CD4-positive, CD25-positive, alpha-beta regulatory T cell (primary cell): ENCODE results near the gene CGB8. TPM values are rescaled to one million over a fixed set of nuclear protein-coding genes. Genes with fewer than 3 reads are reported as not detected.
A peak's percentile ranks its signal among the peaks of the same experiment; 100 is the strongest.
"Not testable (repeated sequence)": the region's sequence is repeated elsewhere in the genome, so short reads cannot be mapped to it uniquely, and the experiment has no call there.

Experiments used
- ATAC-seq, 2 donors: fragments of 150-1000 bp; cut with Tn5 transposase; one replicate each; pipeline ENCODE4 v1.10.0; 2021; ENCODE audit warnings: low read depth in 2 of 2, moderate number of reproducible peaks in 2 of 2, moderate library complexity in 1 of 2
- DNase-seq, 3 donors: peaks; one replicate each; pipeline versions ENCODE4 v3.0.0 to v3.0.0-alpha.2; 2012 to 2022; ENCODE audit warnings: mixed read lengths in 1 of 3
- H3K27ac ChIP-seq: one replicate; pipeline ENCODE4 v1.7.0; 2013; ENCODE audit warnings: mild to moderate bottlenecking, low read length; ENCODE audit not compliant: insufficient read depth, poor library complexity, severe bottlenecking
- H3K27me3 ChIP-seq: one replicate; pipeline ENCODE4 v1.7.0; 2013; ENCODE audit warnings: low read length; ENCODE audit not compliant: control insufficient read depth, insufficient read depth
- H3K36me3 ChIP-seq: one replicate; pipeline ENCODE4 v1.7.0; 2013; ENCODE audit warnings: mild to moderate bottlenecking, low read length, moderate library complexity; ENCODE audit not compliant: control insufficient read depth, insufficient read depth
- H3K4me1 ChIP-seq: 2 replicates; pipeline ENCODE4 v1.7.0; 2013; ENCODE audit warnings: mild to moderate bottlenecking, low read length; ENCODE audit not compliant: insufficient read depth, control insufficient read depth, poor library complexity, severe bottlenecking
- H3K4me3 ChIP-seq: one replicate; pipeline ENCODE4 v1.7.0; 2013; ENCODE audit warnings: low read depth, mild to moderate bottlenecking, low read length, moderate library complexity
- H3K9me3 ChIP-seq, 2 experiments: 1 replicate in 1 of 2; 2 replicates in 1 of 2; pipeline ENCODE4 v1.7.0; 2013; ENCODE audit warnings: low read length in 2 of 2, mild to moderate bottlenecking in 1 of 2, moderate library complexity in 1 of 2; ENCODE audit not compliant: control insufficient read depth in 2 of 2
- H3K27ac Mint-ChIP-seq, 3 donors: one replicate each; pipeline ENCODE4 v1.8.0; 2020 to 2022; ENCODE audit warnings: mild to moderate bottlenecking in 3 of 3, mixed read lengths in 3 of 3, moderate library complexity in 2 of 3
- H3K27me3 Mint-ChIP-seq: one replicate; pipeline ENCODE4 v1.8.0; 2022; ENCODE audit warnings: mild to moderate bottlenecking, mixed read lengths
- H3K36me3 Mint-ChIP-seq: one replicate; pipeline ENCODE4 v1.8.0; 2020; ENCODE audit warnings: mixed read lengths
- H3K4me1 Mint-ChIP-seq, 4 donors: one replicate each; pipeline ENCODE4 v1.8.0; 2020 to 2022; ENCODE audit warnings: mixed read lengths in 4 of 4, mild to moderate bottlenecking in 1 of 4
- H3K4me3 Mint-ChIP-seq, 4 donors: one replicate each; pipeline ENCODE4 v1.8.0; 2020 to 2022; ENCODE audit warnings: mild to moderate bottlenecking in 4 of 4, mixed read lengths in 4 of 4, moderate library complexity in 3 of 4
- H3K9me3 Mint-ChIP-seq, 7 donors: one replicate each; pipeline ENCODE4 v1.8.0; 2020 to 2022; ENCODE audit warnings: mixed read lengths in 7 of 7, mild to moderate bottlenecking in 3 of 7, moderate library complexity in 2 of 7
- polyA plus RNA-seq, 4 donors: library from polyadenylated mRNA; unstranded; fragments of 300-500 nt; fragmentation: Illumina TruSeq; gene quantifications; one replicate each; pipeline ENCODE4 v1.2.3, GENCODE V29; 2021
- total RNA-seq: library from RNA; stranded (reverse); gene quantifications from one replicate; pipeline ENCODE4 v1.2.3, GENCODE V29; 2022

The CGB8 gene
- total and polyA plus RNA-seq, 5 donors from 2014 or later: not detected

- not testable (repeated sequence) for H3K36me3 ChIP-seq, DNase-seq, ATAC-seq, H3K4me3 Mint-ChIP-seq, H3K27me3 Mint-ChIP-seq, H3K27me3 ChIP-seq, H3K4me1 Mint-ChIP-seq, H3K9me3 ChIP-seq, H3K4me3 ChIP-seq, H3K27ac ChIP-seq, H3K36me3 Mint-ChIP-seq, H3K27ac Mint-ChIP-seq, H3K9me3 Mint-ChIP-seq, H3K4me1 ChIP-seq
Measured at GRCh38 chr19:49050376-49051033, 1.6 kb upstream of the CGB8 start.

GRCh38 chr19:49049834-49050233 lies 923 bp upstream of the CGB8 start:
- not testable (repeated sequence) for H3K27me3 ChIP-seq, H3K9me3 ChIP-seq, H3K4me1 ChIP-seq, H3K36me3 ChIP-seq, H3K4me3 Mint-ChIP-seq, H3K27me3 Mint-ChIP-seq, H3K4me3 ChIP-seq, ATAC-seq, DNase-seq, H3K4me1 Mint-ChIP-seq, H3K27ac Mint-ChIP-seq, H3K27ac ChIP-seq, H3K9me3 Mint-ChIP-seq, H3K36me3 Mint-ChIP-seq

GRCh38 chr19:49043548-49043947 lies 5.4 kb downstream of the CGB8 start, which contains the start of gene CGB5:
Gene CGB5 (plus strand): TSS chr19:49043848. CDS start chr19:49044210, 362 bp downstream.
- not testable (repeated sequence) for H3K4me3 ChIP-seq, H3K27me3 Mint-ChIP-seq, H3K9me3 ChIP-seq, H3K27me3 ChIP-seq, H3K27ac Mint-ChIP-seq, H3K9me3 Mint-ChIP-seq, H3K36me3 ChIP-seq, DNase-seq, H3K4me1 ChIP-seq, H3K4me3 Mint-ChIP-seq, H3K4me1 Mint-ChIP-seq, H3K27ac ChIP-seq, H3K36me3 Mint-ChIP-seq, ATAC-seq

GRCh38 chr19:49042666-49043065 lies 6.2 kb downstream of the CGB8 start:
- ATAC-seq: not testable (repeated sequence)

GRCh38 chr19:49042177-49042576 lies 6.7 kb downstream of the CGB8 start:
- Mint-ChIP-seq H3K27ac (peak overlapping the region in 1 of 3 donors; percentile 72), H3K4me3 (no peak overlapping the region)

More at GRCh38 chr19:49042666-49043065, 6.2 kb downstream of the CGB8 start:
- H3K27me3 ChIP-seq, H3K4me3 Mint-ChIP-seq, H3K4me1 Mint-ChIP-seq, H3K36me3 ChIP-seq, H3K27me3 Mint-ChIP-seq, DNase-seq, H3K4me3 ChIP-seq, H3K4me1 ChIP-seq, H3K27ac Mint-ChIP-seq, H3K36me3 Mint-ChIP-seq, H3K9me3 Mint-ChIP-seq, H3K27ac ChIP-seq, H3K9me3 ChIP-seq: not testable (repeated sequence)

GRCh38 chr19:49039736-49040135 lies 9.2 kb downstream of the CGB8 start:
- not testable (repeated sequence) for H3K4me1 Mint-ChIP-seq, H3K27me3 ChIP-seq, H3K4me3 Mint-ChIP-seq, H3K4me1 ChIP-seq, H3K27me3 Mint-ChIP-seq, H3K4me3 ChIP-seq, ATAC-seq, H3K9me3 Mint-ChIP-seq, H3K27ac Mint-ChIP-seq, DNase-seq, H3K27ac ChIP-seq, H3K36me3 ChIP-seq, H3K9me3 ChIP-seq, H3K36me3 Mint-ChIP-seq

More at GRCh38 chr19:49042177-49042576, 6.7 kb downstream of the CGB8 start:
- Histone ChIP-seq H3K27ac (no peak overlapping the region), H3K4me3 (no peak overlapping the region), H3K27me3 (no peaks in the 10 kb centered on the region), H3K36me3 (no peaks in the 10 kb centered on the region), H3K9me3 (no peaks in the 10 kb centered on the region), H3K4me1 (no peaks in the 10 kb centered on the region)
- DNase-seq (no peak), ATAC-seq (no peak)
- no peaks in the 10 kb centered on the region for H3K4me1 Mint-ChIP-seq
- no peaks in the 10 kb centered on the region for H3K36me3 Mint-ChIP-seq
- no peaks in the 10 kb centered on the region for H3K9me3 Mint-ChIP-seq
- H3K27me3 Mint-ChIP-seq: no peaks in the 10 kb centered on the region

GRCh38 chr19:49038557-49039276 lies 10.2 kb downstream of the CGB8 start:
- not testable (repeated sequence) for H3K9me3 Mint-ChIP-seq, H3K36me3 ChIP-seq, H3K27ac Mint-ChIP-seq, H3K9me3 ChIP-seq, H3K4me3 ChIP-seq, DNase-seq, H3K36me3 Mint-ChIP-seq, H3K27ac ChIP-seq, H3K4me1 ChIP-seq, ATAC-seq, H3K27me3 Mint-ChIP-seq, H3K4me1 Mint-ChIP-seq, H3K4me3 Mint-ChIP-seq, H3K27me3 ChIP-seq

- not testable (repeated sequence) for H3K9me3 ChIP-seq, H3K36me3 Mint-ChIP-seq, H3K27ac Mint-ChIP-seq, H3K27me3 ChIP-seq, H3K4me1 Mint-ChIP-seq, H3K4me3 ChIP-seq, H3K27ac ChIP-seq, ATAC-seq, H3K4me3 Mint-ChIP-seq, H3K36me3 ChIP-seq, H3K4me1 ChIP-seq, H3K27me3 Mint-ChIP-seq, DNase-seq, H3K9me3 Mint-ChIP-seq
Measured at GRCh38 chr19:49038111-49038510, 10.8 kb downstream of the CGB8 start.
